Neural progenitor cell (in vitro differentiated cells): ENCODE measurements around the gene CBL. TPM values are rescaled to one million over a fixed set of nuclear protein-coding genes. Genes with fewer than 3 reads are reported as not detected.

Experiments used
- DNase-seq: peaks from one replicate; pipeline ENCODE4 v3.0.0-alpha.2; 2016; ENCODE audit warnings: low spot score
- H2AFZ ChIP-seq: fragments of 200-600 bp; sonication (generic); replicated peaks from 2 replicates; pipeline ENCODE4 v1.6.1; 2016; ENCODE audit warnings: antibody characterized with exemption
- H3F3A ChIP-seq: fragments of 200-600 bp; sonication (generic); 2 replicates; pipeline ENCODE4 v1.6.1; 2016; ENCODE audit warnings: antibody characterized with exemption, low read depth
- H3K27ac ChIP-seq: fragments of 200-600 bp; sonication (generic); 2 replicates; pipeline ENCODE4 v1.5.1; 2016; ENCODE audit warnings: mild to moderate bottlenecking
- H3K27me3 ChIP-seq: fragments of 200-600 bp; sonication (generic); 2 replicates; pipeline ENCODE4 v1.6.1; 2016; ENCODE audit warnings: mild to moderate bottlenecking, moderate library complexity
- H3K36me3 ChIP-seq: fragments of 200-600 bp; sonication (generic); 2 replicates; pipeline ENCODE4 v1.5.1; 2016
- H3K4me1 ChIP-seq: fragments of 200-600 bp; sonication (generic); 2 replicates; pipeline ENCODE4 v1.6.1; 2016; ENCODE audit warnings: mixed run types
- H3K4me2 ChIP-seq: fragments of 200-600 bp; sonication (generic); 2 replicates; pipeline ENCODE4 v1.6.1; 2016
- H3K4me3 ChIP-seq: fragments of 200-600 bp; sonication (generic); 2 replicates; pipeline ENCODE4 v1.5.1; 2016
- H3K79me2 ChIP-seq: fragments of 200-600 bp; sonication (generic); 2 replicates; pipeline ENCODE4 v1.6.1; 2016; ENCODE audit warnings: low read depth
- H3K9ac ChIP-seq: fragments of 200-600 bp; sonication (generic); 2 replicates; pipeline ENCODE4 v1.6.1; 2016
- H3K9me3 ChIP-seq: fragments of 200-600 bp; sonication (generic); 2 replicates; pipeline ENCODE4 v1.5.1; 2016; ENCODE audit warnings: low read depth
- H4K20me1 ChIP-seq: fragments of 200-600 bp; sonication (generic); 2 replicates; pipeline ENCODE4 v1.6.1; 2016; ENCODE audit warnings: low read depth
- H3K27ac Mint-ChIP-seq: 3 replicates; pipeline ENCODE4 v1.8.0; 2021; ENCODE audit warnings: mixed read lengths
- H3K27me3 Mint-ChIP-seq: 2 replicates; pipeline ENCODE4 v1.8.0; 2022; ENCODE audit warnings: low read depth, mild to moderate bottlenecking, inconsistent platforms, moderate library complexity, mixed read lengths; ENCODE audit not compliant: insufficient read depth
- H3K36me3 Mint-ChIP-seq: 3 replicates; pipeline ENCODE4 v1.8.0; 2021; ENCODE audit warnings: mixed read lengths
- H3K4me1 Mint-ChIP-seq: 3 replicates; pipeline ENCODE4 v1.8.0; 2021; ENCODE audit warnings: mixed read lengths
- H3K4me3 Mint-ChIP-seq: 3 replicates; pipeline ENCODE4 v1.8.0; 2021; ENCODE audit warnings: mild to moderate bottlenecking, moderate library complexity, mixed read lengths
- H3K9me3 Mint-ChIP-seq: 3 replicates; pipeline ENCODE4 v1.8.0; 2020; ENCODE audit warnings: mixed read lengths
- EZH2 ChIP-seq: fragments of 200-600 bp; sonication (generic); IDR thresholded peaks from 2 replicates; pipeline ENCODE4 v1.6.1; 2017; ENCODE audit warnings: antibody characterized with exemption, mild to moderate bottlenecking, moderate library complexity
- EZH2phosphoT487 ChIP-seq: fragments of 200-600 bp; sonication (generic); IDR thresholded peaks from 2 replicates; pipeline ENCODE4 v1.6.1; 2017; ENCODE audit warnings: antibody characterized with exemption
- total RNA-seq: library from RNA; depleted of rRNA; stranded (reverse); fragments of >200 nt; gene quantifications from 2 replicates; pipeline ENCODE4 v1.2.3, GENCODE V29; 2015; ENCODE audit warnings: low replicate concordance
- TF ChIP-seq, protein P1 (sequence below): fragments of 200-600 bp; sonication (generic); IDR thresholded peaks from 2 replicates; pipeline ENCODE4 v1.5.1; 2017; ENCODE audit warnings: antibody characterized with exemption, mild to moderate bottlenecking

The CBL gene
- total RNA-seq, 1 donor from 2014 or later, result 20.7 TPM

DNA sequence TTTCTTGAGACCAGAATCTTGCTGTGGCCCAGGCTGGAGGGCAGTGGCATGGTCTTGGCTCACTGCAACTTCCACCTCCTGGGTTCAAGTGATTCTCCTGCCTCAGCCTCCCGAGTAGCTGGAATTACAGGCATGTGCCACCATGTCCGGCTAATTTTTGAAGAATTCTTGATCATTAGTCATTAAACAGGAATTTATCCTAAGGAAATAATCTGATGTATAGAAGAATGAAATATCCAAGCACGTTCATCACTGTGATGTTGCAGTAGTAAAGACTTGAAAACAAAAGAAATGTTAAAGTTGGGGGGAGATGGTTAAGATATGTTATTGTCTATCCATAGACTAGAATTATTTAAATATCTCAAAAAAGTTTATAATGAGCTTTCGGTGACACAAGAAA, 23.6 kb downstream of the CBL start:
- H3K4me2 ChIP-seq, result no peak overlapping the region
- Mint-ChIP-seq H3K36me3 (peaks cover 22% of the 10 kb centered on the region), H3K9me3 (no peaks in the 10 kb centered on the region), H3K27me3 (no peaks in the 10 kb centered on the region), H3K4me3 (no peak overlapping the region), H3K4me1 (no peaks in the 10 kb centered on the region), H3K27ac (no peak overlapping the region)
- H3K79me2 ChIP-seq, result peaks cover 50% of the 10 kb centered on the region
- no peaks in the 10 kb centered on the region for H3K27me3 ChIP-seq
- no peak overlapping the region for H3K4me3 ChIP-seq
- H3K27ac ChIP-seq, result no peak overlapping the region
- H2AFZ ChIP-seq, result no peak overlapping the region
- peaks cover 7% of the 10 kb centered on the region for H3F3A ChIP-seq
- H3K9me3 ChIP-seq, result no peaks in the 10 kb centered on the region
- H3K4me1 ChIP-seq, result no peaks in the 10 kb centered on the region
- no peak for DNase-seq
- TF ChIP-seq EZH2 (no peak), EZH2phosphoT487 (no peak)
- TF ChIP-seq, protein P1, sequence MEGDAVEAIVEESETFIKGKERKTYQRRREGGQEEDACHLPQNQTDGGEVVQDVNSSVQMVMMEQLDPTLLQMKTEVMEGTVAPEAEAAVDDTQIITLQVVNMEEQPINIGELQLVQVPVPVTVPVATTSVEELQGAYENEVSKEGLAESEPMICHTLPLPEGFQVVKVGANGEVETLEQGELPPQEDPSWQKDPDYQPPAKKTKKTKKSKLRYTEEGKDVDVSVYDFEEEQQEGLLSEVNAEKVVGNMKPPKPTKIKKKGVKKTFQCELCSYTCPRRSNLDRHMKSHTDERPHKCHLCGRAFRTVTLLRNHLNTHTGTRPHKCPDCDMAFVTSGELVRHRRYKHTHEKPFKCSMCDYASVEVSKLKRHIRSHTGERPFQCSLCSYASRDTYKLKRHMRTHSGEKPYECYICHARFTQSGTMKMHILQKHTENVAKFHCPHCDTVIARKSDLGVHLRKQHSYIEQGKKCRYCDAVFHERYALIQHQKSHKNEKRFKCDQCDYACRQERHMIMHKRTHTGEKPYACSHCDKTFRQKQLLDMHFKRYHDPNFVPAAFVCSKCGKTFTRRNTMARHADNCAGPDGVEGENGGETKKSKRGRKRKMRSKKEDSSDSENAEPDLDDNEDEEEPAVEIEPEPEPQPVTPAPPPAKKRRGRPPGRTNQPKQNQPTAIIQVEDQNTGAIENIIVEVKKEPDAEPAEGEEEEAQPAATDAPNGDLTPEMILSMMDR, result no peak
- H3K9ac ChIP-seq, result no peak overlapping the region
- H3K36me3 ChIP-seq, result no peaks in the 10 kb centered on the region
- H4K20me1 ChIP-seq, result peaks cover under 1% of the 10 kb centered on the region

DNA sequence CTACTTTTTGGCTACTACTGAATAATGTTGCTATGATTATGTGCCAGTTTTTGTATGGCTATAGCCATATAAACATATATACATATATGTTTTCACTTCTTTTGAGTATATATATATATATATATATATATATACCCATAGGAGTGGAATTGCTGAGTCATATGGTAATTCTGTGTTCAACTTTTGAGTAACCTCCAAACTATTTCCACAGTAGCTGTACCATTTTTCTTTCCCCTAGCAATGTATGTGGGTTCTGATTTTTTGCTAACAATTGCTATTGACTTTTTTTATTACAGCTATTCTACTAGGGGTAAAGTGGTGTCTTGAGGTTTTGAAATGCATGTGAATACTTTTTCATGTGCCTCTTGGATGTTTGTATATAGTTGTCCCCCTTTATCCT, 30.4 kb downstream of the CBL start:
- Mint-ChIP-seq H3K27me3 (no peaks in the 10 kb centered on the region), H3K4me1 (no peaks in the 10 kb centered on the region), H3K27ac (no peak overlapping the region), H3K36me3 (peaks cover 21% of the 10 kb centered on the region), H3K9me3 (no peaks in the 10 kb centered on the region), H3K4me3 (no peak overlapping the region)
- Histone ChIP-seq H3K9ac (no peak overlapping the region), H3K4me3 (no peak overlapping the region), H3K79me2 (peaks cover 48% of the 10 kb centered on the region), H3K36me3 (no peaks in the 10 kb centered on the region), H3K27me3 (no peaks in the 10 kb centered on the region), H3F3A (peaks cover 8% of the 10 kb centered on the region), H3K9me3 (no peaks in the 10 kb centered on the region), H4K20me1 (peaks cover 9% of the 10 kb centered on the region), H3K4me1 (peaks cover 11% of the 10 kb centered on the region), H3K4me2 (no peak overlapping the region), H2AFZ (no peak overlapping the region), H3K27ac (no peak overlapping the region)
- no peak for DNase-seq
- TF ChIP-seq EZH2, result no peak
- no peak for TF ChIP-seq EZH2phosphoT487
- TF ChIP-seq, protein P1, result no peak

DNA sequence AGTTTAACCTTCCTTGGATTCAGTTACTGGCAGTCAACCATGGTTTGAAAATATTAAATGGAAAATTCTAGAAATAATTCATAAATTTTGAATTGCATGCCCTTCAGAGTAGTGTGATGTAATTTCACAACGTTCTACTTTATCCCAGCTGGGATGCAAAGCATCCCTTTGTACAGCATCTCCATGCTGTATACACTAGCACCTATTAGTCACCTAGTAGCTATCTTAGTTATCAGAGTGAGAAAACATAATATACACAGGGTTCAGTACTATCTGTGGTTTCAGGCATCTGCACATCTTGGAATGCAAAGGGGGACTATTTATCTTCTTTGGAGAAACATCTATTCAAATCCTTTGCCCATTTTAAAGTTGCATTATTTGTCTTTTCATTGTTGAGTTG, 30.8 kb downstream of the CBL start:
- Histone ChIP-seq H3K4me3 (no peak overlapping the region), H3K9ac (no peak overlapping the region), H3K27ac (no peak overlapping the region), H3F3A (peaks cover 8% of the 10 kb centered on the region), H3K4me1 (peaks cover 11% of the 10 kb centered on the region), H2AFZ (no peak overlapping the region), H4K20me1 (peaks cover 9% of the 10 kb centered on the region), H3K79me2 (peaks cover 51% of the 10 kb centered on the region), H3K27me3 (no peaks in the 10 kb centered on the region), H3K36me3 (no peaks in the 10 kb centered on the region), H3K9me3 (no peaks in the 10 kb centered on the region), H3K4me2 (no peak overlapping the region)
- Mint-ChIP-seq H3K36me3 (peaks cover 21% of the 10 kb centered on the region), H3K27me3 (no peaks in the 10 kb centered on the region), H3K4me3 (no peak overlapping the region), H3K27ac (no peak overlapping the region), H3K4me1 (no peaks in the 10 kb centered on the region), H3K9me3 (no peaks in the 10 kb centered on the region)
- DNase-seq, result no peak
- TF ChIP-seq, protein P1, result no peak
- TF ChIP-seq EZH2 (no peak), EZH2phosphoT487 (no peak)
